ENCODE results near the gene CR1L. TPM values are rescaled to one million over a fixed set of nuclear protein-coding genes. Genes with fewer than 3 reads are reported as not detected.

Gene CR1L
- total RNA-seq, 1 donor from 2014 or later, result not detected

DNA sequence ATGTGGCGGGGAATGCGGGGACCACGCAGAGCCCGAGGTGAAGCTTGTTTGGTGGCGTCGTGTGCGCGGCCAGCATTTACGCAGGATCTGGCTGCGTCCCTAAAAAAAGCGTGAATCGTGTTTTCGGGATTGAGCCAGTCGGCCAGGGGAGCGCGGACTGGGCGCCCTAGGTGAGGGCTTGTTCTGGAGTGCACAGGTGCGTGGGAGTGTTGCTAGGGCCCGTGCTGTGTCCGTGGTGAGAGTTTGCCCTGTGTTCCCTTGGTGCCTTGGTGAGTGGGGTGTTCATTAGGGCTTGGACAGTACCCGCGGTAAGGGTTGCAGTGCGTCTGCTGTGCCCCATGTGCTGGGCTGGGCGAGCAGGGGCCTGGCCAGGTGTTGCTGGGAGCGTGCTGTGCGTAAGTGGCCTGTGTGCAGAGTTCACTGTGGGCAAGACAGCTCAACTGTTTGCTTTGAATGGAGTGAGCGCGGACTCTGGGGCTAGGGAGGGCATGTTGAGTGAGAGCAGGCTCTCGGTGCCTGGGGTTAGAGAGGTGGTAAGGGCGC is 107.6 kb downstream of the CR1L start:
- H3K4me1 Mint-ChIP-seq (ENCODE audit: unreplicated experiment), result peaks cover 40% of the 10 kb centered on the region

DNA sequence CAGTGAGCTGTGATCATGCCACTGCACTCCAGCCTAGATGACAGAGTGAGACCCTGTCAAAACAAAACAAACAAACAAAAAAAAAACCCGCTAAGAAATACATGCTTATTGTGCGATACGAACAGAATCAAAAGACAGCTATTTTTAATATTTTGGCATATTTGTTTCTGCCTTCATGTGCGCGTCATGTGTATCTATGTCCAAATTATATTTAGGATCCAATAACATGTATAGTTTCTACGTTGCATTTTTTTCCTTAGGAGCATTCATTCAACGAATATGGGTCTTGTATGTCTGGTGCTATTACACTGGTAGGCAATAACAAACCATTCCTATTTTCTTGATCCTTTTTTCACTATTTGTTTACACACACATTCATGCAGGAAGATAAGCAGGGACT is 108.7 kb downstream of the CR1L start:
- H3K27ac Mint-ChIP-seq, result peak overlapping the region; percentile 71
- H3K27me3 Mint-ChIP-seq, result no peaks in the 10 kb centered on the region
- peak overlapping the region; percentile 98 for H3K4me3 Mint-ChIP-seq
- TF ChIP-seq, protein P1, sequence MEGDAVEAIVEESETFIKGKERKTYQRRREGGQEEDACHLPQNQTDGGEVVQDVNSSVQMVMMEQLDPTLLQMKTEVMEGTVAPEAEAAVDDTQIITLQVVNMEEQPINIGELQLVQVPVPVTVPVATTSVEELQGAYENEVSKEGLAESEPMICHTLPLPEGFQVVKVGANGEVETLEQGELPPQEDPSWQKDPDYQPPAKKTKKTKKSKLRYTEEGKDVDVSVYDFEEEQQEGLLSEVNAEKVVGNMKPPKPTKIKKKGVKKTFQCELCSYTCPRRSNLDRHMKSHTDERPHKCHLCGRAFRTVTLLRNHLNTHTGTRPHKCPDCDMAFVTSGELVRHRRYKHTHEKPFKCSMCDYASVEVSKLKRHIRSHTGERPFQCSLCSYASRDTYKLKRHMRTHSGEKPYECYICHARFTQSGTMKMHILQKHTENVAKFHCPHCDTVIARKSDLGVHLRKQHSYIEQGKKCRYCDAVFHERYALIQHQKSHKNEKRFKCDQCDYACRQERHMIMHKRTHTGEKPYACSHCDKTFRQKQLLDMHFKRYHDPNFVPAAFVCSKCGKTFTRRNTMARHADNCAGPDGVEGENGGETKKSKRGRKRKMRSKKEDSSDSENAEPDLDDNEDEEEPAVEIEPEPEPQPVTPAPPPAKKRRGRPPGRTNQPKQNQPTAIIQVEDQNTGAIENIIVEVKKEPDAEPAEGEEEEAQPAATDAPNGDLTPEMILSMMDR (conservative IDR thresholded peaks at IDR 0.05), result no peak
- no peaks in the 10 kb centered on the region for H3K9me3 Mint-ChIP-seq
- DNase-seq (ENCODE audit: extremely low spot score, unreplicated experiment), result no peak
- peaks cover 11% of the 10 kb centered on the region for H3K36me3 Mint-ChIP-seq
- peaks cover 39% of the 10 kb centered on the region for H3K4me1 Mint-ChIP-seq (ENCODE audit: unreplicated experiment)

More for the DNA sequence above, 107.6 kb downstream of the CR1L start:
- H3K4me3 Mint-ChIP-seq, result peak overlapping the region; percentile 98
- TF ChIP-seq, protein P1 (conservative IDR thresholded peaks at IDR 0.05), result no peak
- H3K36me3 Mint-ChIP-seq, result peaks cover 4% of the 10 kb centered on the region
- no peak for DNase-seq (ENCODE audit: extremely low spot score, unreplicated experiment)
- H3K27me3 Mint-ChIP-seq, result no peaks in the 10 kb centered on the region
- H3K27ac Mint-ChIP-seq, result peak overlapping the region; percentile 98
- no peaks in the 10 kb centered on the region for H3K9me3 Mint-ChIP-seq

DNA sequence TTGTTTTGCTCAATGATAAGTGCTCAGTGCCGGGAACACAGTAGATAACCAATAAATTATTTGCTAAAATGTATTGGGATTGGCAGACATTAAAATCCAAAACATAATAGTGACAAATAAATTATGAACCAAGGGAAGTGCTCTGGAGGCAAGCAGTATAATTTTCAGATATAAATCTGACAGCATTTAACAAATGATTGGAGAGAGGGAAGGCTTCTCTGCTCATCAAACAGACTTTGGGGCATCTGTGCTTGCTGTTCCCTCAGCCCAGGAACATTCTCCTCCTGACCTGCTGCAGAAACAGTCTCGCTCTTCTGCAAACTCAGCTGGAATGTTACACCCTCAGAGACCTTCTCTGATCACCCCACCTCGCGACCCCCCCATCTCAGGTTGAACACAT is 109.1 kb downstream of the CR1L start:
- peaks cover 13% of the 10 kb centered on the region for H3K36me3 Mint-ChIP-seq
- H3K4me1 Mint-ChIP-seq (ENCODE audit: unreplicated experiment), result peaks cover 35% of the 10 kb centered on the region
- DNase-seq (ENCODE audit: extremely low spot score, unreplicated experiment), result no peak
- no peaks in the 10 kb centered on the region for H3K9me3 Mint-ChIP-seq
- no peaks in the 10 kb centered on the region for H3K27me3 Mint-ChIP-seq
- TF ChIP-seq, protein P1 (conservative IDR thresholded peaks at IDR 0.05), result no peak
- peak overlapping the region; percentile 71 for H3K27ac Mint-ChIP-seq
- H3K4me3 Mint-ChIP-seq, result peak overlapping the region; percentile 98

DNA sequence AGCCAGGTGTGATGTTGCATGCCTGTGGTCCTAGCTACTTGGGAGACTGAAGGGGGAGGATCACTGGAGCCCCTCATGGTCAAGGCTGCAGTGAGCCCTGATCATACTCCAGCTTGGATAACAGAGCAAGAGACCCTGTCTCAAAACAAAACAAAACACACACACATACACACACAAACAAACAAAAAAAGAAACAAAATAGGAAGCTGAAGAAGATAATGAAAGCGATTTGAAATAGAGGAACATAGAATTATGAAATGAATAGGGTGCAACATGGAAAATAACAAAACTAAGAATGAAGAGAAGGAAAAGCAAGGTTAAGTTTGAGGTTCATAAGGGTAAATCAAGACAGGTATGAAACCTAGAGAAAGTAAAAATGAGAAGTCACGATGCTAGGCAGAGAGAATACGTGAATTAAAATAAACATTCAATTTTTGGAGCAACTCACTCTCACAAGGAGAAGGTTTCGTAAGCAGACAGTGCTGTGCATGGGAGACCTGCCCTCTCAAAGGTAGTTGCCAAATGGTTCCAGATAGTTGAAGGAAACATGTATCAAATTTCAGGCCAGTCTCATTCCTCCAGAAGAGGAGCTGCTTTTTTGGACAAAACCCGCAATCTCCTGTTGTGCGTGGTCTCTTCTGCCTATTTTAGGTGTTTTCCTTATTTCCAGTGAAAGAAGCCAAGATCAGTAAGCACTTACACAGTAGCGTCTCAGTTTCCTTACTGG is 110.2 kb downstream of the CR1L start:
- Mint-ChIP-seq H3K27me3 (no peaks in the 10 kb centered on the region), H3K9me3 (no peaks in the 10 kb centered on the region)
- TF ChIP-seq, protein P1 (conservative IDR thresholded peaks at IDR 0.05), result no peak

DNA sequence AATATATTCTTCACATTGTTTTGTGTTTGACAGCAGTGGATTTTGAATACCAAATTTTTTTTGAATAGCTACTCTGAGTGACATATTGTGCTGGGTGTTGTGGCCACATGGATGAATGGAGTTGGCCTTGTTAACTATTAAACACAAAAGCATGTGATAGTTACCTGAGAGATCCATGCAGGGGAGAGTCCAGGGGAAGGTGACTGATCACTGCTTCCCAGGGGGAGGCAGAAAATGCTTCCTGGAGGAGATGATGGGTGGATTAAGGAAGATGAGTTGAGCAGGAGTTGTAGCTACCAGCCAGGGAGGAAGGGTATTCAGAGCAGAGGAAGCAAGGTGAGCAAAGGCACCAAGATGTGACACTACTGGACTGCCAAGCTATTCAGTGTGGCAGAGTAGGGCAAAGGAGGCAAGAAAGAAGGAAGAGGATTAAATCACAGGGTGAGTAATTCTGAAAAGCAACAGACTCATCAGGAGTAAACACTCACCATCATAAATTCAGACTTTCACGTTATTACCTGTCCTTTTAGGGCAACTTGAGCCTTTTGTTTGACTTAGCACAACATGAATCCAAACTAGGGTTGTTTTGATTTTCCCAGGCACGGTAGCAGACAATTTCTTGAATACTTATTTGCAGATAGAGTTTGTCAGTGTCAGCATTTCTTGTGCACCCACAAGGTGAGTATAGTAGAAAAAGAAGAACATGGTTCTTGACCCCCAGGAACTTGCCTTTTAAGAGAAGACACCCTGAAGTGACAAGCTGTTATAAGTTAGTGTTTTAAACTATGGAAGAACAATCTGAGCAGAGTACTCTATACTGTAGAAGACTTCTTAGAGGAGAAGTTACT is 111.1 kb downstream of the CR1L start:
- peaks cover 27% of the 10 kb centered on the region for H3K36me3 Mint-ChIP-seq
- no peak for DNase-seq (ENCODE audit: extremely low spot score, unreplicated experiment)
- no peaks in the 10 kb centered on the region for H3K9me3 Mint-ChIP-seq
- no peaks in the 10 kb centered on the region for H3K27me3 Mint-ChIP-seq
- H3K4me3 Mint-ChIP-seq, result peak overlapping the region; percentile 56
- H3K4me1 Mint-ChIP-seq (ENCODE audit: unreplicated experiment), result peaks cover 26% of the 10 kb centered on the region
- H3K27ac Mint-ChIP-seq, result peak overlapping the region; percentile 64
- TF ChIP-seq, protein P1 (conservative IDR thresholded peaks at IDR 0.05), result no peak

More for the DNA sequence above, 110.2 kb downstream of the CR1L start:
- Mint-ChIP-seq H3K36me3 (peaks cover 21% of the 10 kb centered on the region), H3K4me1 (ENCODE audit: unreplicated experiment) (peaks cover 32% of the 10 kb centered on the region), H3K27ac (no peak overlapping the region), H3K4me3 (peak overlapping the region; percentile 56)
- DNase-seq (ENCODE audit: extremely low spot score, unreplicated experiment), result no peak

All from type B pancreatic cell (in vitro differentiated cells).